WI38 (cell line): ENCODE results near the gene KDM5D.

Source experiments
- H3K4me3 ChIP-seq: 2 replicates; pipeline ENCODE4 v1.5.1; 2011; ENCODE audit warnings: low read depth, mild to moderate bottlenecking, control low read depth, low read length
- CTCF ChIP-seq: IDR thresholded peaks from 2 replicates; pipeline ENCODE4 v1.5.1; 2012; ENCODE audit warnings: low read depth, mild to moderate bottlenecking, control low read depth, low read length

KDM5D gene

GRCh38 chrY:19715226-19715625 lies 29.3 kb downstream of the KDM5D start:
- no peak for TF ChIP-seq CTCF
- no peak overlapping the region for H3K4me3 ChIP-seq

GRCh38 chrY:19713430-19713829 lies 31.1 kb downstream of the KDM5D start:
- H3K4me3 ChIP-seq, result no peak overlapping the region
- no peak for TF ChIP-seq CTCF

DNA sequence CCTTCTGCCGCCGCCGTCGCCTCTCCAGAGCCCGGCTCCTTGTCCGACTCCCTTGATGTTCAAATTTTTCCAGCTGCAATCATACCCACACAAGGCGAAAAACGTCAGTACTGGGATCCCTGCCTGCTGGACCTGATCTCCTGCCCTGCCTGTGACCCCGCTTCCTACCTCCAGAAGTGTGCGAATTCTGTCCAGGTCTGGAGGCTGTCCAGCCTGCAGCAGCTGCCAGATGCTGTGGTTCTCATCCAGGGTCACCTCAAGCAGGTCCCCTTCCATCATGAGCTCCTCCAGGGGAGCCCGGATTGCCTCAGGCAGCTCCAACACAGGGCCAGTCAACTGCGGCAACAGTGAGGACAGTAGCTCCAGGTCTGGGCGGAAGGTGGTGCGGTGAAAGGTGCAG lies 38.3 kb downstream of the KDM5D start:
- no peak overlapping the region for H3K4me3 ChIP-seq
- TF ChIP-seq CTCF, result no peak

- TF ChIP-seq CTCF, result no peak
- no peak overlapping the region for H3K4me3 ChIP-seq
Measured at GRCh38 chrY:19698495-19698894, 46.0 kb downstream of the KDM5D start.

GRCh38 chrY:19680821-19681220 lies 63.7 kb downstream of the KDM5D start:
- TF ChIP-seq CTCF, result no peak
- no peak overlapping the region for H3K4me3 ChIP-seq
